ENCODE data around the gene MYO15A.

MYO15A gene, protein sequence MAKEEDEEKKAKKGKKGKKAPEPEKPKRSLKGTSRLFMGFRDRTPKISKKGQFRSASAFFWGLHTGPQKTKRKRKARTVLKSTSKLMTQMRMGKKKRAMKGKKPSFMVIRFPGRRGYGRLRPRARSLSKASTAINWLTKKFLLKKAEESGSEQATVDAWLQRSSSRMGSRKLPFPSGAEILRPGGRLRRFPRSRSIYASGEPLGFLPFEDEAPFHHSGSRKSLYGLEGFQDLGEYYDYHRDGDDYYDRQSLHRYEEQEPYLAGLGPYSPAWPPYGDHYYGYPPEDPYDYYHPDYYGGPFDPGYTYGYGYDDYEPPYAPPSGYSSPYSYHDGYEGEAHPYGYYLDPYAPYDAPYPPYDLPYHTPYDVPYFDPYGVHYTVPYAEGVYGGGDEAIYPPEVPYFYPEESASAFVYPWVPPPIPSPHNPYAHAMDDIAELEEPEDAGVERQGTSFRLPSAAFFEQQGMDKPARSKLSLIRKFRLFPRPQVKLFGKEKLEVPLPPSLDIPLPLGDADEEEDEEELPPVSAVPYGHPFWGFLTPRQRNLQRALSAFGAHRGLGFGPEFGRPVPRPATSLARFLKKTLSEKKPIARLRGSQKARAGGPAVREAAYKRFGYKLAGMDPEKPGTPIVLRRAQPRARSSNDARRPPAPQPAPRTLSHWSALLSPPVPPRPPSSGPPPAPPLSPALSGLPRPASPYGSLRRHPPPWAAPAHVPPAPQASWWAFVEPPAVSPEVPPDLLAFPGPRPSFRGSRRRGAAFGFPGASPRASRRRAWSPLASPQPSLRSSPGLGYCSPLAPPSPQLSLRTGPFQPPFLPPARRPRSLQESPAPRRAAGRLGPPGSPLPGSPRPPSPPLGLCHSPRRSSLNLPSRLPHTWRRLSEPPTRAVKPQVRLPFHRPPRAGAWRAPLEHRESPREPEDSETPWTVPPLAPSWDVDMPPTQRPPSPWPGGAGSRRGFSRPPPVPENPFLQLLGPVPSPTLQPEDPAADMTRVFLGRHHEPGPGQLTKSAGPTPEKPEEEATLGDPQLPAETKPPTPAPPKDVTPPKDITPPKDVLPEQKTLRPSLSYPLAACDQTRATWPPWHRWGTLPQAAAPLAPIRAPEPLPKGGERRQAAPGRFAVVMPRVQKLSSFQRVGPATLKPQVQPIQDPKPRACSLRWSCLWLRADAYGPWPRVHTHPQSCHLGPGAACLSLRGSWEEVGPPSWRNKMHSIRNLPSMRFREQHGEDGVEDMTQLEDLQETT (N-terminal part only)

GRCh38 chr17:18108401-18109312, at the start of gene MYO15A:
TSS of gene MYO15A (plus strand) at chr17:18108756. CDS start at chr17:18118801, 10,045 bp downstream.
- no peak for DNase-seq (ENCODE audit: low spot score)

DNA sequence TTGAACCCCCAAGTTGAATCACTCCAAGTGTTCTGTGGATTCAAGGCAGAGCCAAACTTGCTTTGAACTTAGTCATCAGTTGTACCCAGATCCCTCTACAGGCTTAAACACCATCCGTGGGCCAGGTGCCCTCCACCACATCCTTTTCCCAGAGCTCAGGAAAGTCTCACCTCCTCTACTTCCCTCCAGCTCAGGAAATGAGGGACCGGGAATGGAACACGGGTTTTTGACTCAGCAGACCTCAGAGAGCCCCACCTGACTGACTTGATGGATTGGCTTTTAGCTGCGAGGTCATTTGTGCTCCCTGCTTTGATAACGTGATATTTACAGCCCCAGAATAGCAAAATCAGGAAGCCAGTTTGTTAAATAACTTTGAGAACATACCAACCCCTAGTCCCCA, 49.3 kb upstream of the MYO15A start:
- DNase-seq (ENCODE audit: low spot score) = no peak

- DNase-seq (ENCODE audit: low spot score) = no peak
Observed at GRCh38 chr17:18064053-18064452, 44.5 kb upstream of the MYO15A start.

GRCh38 chr17:18065546-18065945, 43.0 kb upstream of the MYO15A start:
- no peak for DNase-seq (ENCODE audit: low spot score)

- no peak for DNase-seq (ENCODE audit: low spot score)
Observed at GRCh38 chr17:18066866-18067265, 41.7 kb upstream of the MYO15A start.

DNA sequence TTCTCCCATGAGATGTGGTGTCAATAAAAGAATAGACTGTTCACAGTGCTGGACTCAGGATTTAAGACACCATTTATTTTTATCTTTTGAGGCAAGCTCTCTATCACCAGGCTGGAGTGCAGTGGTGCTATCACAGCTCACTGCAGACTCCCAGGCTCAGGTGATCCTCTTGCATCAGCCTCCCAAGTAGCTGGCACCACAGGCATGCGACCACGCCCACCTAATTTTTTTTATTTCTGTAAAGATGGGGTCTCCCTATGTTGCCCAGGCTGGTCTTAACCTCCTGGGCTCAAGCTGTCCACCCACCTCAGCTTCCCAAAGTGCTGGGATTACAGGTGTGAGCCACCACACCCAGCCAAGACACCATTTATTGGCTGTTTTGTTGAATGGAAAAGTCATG, 39.5 kb upstream of the MYO15A start:
- DNase-seq (ENCODE audit: low spot score) = no peak

- peak; percentile 65 for DNase-seq (ENCODE audit: low spot score)
Observed at GRCh38 chr17:18070861-18071340, 37.7 kb upstream of the MYO15A start.

GRCh38 chr17:18071751-18072150, 36.8 kb upstream of the MYO15A start:
- no peak for DNase-seq (ENCODE audit: low spot score)

DNA sequence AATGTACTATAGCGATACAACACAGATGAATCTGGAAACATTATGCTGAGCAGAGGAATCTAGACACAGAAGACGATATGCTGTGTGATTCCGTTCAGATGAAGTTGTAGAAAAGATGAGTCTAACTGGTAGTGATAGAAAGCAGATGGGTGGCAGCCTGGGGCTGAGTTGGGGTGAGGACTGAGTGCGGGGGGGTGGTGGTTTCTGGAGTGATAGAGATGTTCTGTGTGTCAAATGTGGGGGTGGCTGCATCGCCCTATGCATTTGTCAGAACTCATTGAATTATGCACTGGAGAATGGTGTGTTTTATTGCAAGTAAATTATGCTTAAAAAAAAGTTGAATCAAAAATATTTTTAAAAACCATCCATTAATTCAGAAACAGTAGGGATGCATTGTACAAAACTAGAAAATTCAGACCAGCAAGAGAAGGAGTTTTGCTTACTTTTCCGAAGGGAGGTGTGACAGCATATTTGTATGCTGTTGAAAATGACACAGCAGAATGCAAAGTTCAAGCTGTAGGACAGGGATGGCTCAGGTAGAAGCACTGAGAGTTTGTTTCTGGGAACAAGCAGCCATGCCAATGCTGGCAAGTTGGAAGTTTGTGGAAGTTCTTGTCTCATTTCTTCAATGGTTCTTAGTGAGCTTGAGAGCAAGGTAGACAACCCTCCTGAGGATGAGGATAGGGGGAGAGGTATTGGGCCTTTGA, 33.8 kb upstream of the MYO15A start:
- DNase-seq (ENCODE audit: low spot score) = no peak

- peak; percentile 20 for DNase-seq (ENCODE audit: low spot score)
Observed at GRCh38 chr17:18076936-18077335, 31.6 kb upstream of the MYO15A start.

DNA sequence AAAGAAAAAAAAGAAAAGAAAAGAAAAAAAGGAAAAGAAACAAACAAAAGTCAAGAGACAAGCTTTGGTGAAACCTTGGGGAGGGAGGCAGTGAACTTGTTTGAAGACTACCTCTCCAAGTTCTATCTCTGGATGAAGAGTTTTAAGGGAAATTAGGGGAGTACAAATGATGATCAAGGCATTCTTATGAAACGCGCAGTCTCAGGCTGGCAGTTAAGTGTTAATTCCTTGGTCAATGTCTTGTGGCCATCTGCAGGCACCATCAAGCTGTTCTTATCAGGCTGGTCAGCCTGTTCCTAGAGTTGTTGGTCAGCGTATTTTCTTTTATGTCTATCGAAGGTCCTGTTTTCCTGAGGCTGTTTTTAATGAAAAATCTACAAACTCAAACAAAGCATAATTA, 29.0 kb upstream of the MYO15A start:
- DNase-seq (ENCODE audit: low spot score) = no peak

DNA sequence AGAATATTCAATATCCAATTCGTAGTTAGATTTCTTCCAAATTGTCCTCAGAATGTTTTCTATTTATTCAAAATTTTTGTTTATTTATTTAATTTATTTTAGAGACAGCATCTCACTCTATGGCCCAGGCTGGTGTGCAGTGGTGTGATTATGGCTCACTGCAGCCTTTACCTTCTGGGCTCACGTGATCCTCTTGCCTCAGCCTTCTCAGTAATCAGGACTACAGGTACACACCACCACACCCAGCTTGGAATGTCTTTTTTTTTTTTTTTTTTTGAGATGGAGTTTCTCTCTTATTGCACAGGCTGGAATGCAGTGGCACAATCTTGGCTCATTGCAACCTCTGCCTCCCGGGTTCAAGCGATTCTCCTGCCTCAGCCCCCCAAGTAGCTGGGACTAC, 24.3 kb upstream of the MYO15A start:
- DNase-seq (ENCODE audit: low spot score) = no peak

- peak; percentile 97 for DNase-seq (ENCODE audit: low spot score)
Observed at GRCh38 chr17:18087610-18088491, 20.7 kb upstream of the MYO15A start, which contains the start of gene DRG2. TSS of gene DRG2 (plus strand) at chr17:18087948. CDS start at chr17:18088024, 76 bp downstream.

DNA sequence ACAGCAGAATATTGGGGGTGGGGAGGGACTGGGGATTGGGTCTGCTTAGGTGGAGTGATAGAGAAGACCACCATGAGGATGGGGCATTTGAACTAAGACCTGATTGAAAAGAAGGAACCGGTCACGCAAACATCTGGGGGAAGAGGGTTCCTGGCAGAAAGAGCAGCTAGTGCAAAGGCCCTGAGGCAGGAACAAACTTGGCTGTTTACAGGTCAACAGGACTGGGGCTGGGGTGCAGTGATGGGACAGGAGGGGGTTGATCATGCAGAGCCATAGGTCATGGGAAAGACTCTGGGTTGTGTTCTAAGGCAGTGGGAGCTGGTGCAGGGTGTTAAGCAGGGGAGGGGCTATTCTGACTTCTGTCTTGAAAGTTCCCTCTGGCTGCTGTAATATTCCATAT, 18.9 kb upstream of the MYO15A start:
- DNase-seq (ENCODE audit: low spot score) = no peak

GRCh38 chr17:18093616-18094408, 14.7 kb upstream of the MYO15A start:
- DNase-seq (ENCODE audit: low spot score) = peak; percentile 58

DNA sequence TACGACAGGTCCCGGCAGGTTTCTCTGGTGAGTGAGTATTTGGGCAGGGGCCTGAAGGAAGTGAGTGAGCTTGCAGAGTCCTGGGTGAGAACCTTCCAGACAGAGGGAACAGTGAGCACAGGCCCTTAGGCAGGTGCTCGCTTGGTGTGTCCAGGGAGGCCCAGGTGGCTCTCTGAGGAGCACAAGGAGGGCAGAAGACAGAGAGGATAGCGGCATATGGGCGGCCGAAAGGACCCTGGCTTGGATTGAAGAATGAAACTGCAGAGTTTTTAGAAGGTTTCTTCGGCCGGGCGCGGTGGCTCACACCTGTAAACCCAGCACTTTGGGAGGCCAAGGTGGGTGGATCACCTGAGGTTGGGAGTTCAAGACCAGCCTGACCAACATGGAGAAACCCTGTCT, 14.1 kb upstream of the MYO15A start:
- DNase-seq (ENCODE audit: low spot score) = no peak

DNA sequence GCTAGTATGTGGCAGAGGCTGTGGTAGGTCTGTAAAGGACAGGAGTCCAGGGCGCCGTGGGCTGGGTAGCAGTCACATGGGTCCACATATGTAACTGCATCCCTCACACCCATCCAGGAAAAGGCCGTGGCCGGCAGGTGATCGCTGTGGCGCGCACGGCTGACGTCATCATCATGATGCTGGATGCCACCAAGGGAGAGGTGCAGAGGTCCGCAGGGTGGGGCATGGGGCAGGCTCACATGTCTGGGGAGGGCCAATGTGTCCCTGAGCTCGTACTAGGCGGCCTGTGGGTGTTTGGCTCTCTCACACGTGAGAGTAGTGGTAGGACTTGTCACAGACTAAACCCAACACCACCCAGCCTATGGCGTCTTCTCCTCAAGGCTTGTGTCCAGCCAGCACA, 9.0 kb upstream of the MYO15A start:
- DNase-seq (ENCODE audit: low spot score) = no peak

DNA sequence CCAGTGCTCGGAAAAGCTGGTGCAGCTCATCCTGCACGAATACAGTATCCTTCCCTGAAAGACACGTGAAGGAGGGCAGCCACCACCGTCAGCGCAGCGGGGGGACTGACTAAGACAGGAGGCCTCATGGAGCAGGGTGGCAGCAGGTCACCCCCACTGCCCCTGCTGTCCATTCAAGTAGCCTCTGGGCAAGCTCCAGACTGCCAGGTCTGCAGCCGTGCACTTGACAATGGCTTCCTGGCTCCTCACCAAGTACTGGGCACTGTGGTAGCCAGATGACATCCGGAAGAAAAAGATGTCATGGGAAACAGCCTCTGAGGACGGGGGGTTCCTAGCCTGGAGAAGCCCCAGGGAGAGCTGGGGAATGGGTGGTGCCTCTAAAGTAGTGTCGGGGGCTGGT, 7.9 kb upstream of the MYO15A start:
- DNase-seq (ENCODE audit: low spot score) = no peak

GRCh38 chr17:18101828-18102227, 6.7 kb upstream of the MYO15A start:
- no peak for DNase-seq (ENCODE audit: low spot score)

Data from AG08395 (cell line).